ENCODE results near the gene SLC3A2.

GRCh38 chr11:62853279-62853965 is 27.3 kb upstream of the SLC3A2 start:
- TF ChIP-seq CTCF (IDR thresholded peaks at IDR 0.05; ENCODE audit: insufficient read depth, low read depth, low read length) (no peak), EZH2 (IDR thresholded peaks at IDR 0.05; ENCODE audit: insufficient read depth, low read length) (no peak)

Data from astrocyte (in vitro differentiated cells and primary cell).